ENCODE results near the gene ZNF488. TPM values are rescaled to one million over a fixed set of nuclear protein-coding genes. Genes with fewer than 3 reads are reported as not detected.

ZNF488 gene
- total RNA-seq, 2 donors from 2014 or later = not detected

DNA sequence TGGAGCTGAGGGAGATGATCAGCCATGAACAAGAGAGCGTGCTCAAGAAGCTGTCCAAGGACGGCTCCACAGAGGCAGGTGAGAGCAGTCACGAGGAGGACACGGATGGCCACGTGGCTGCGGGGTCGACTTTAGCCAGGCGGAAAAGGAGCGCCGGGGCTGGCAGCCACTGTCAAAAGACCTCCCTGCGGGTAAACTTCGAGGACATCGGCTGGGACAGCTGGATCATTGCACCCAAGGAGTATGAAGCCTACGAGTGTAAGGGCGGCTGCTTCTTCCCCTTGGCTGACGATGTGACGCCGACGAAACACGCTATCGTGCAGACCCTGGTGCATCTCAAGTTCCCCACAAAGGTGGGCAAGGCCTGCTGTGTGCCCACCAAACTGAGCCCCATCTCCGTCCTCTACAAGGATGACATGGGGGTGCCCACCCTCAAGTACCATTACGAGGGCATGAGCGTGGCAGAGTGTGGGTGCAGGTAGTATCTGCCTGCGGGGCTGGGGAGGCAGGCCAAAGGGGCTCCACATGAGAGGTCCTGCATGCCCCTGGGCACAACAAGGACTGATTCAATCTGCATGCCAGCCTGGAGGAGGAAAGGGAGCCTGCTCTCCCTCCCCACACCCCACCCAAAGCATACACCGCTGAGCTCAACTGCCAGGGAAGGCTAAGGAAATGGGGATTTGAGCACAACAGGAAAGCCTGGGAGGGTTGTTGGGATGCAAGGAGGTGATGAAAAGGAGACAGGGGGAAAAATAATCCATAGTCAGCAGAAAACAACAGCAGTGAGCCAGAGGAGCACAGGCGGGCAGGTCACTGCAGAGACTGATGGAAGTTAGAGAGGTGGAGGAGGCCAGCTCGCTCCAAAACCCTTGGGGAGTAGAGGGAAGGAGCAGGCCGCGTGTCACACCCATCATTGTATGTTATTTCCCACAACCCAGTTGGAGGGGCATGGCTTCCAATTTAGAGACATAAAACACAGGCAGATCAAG is 58.5 kb downstream of the ZNF488 start:
- Histone ChIP-seq H3K36me3 (no peaks in the 10 kb centered on the region), H3K4me1 (ENCODE audit: control insufficient read depth in 1 of 2, low read depth in 2 of 2) (no peaks in the 10 kb centered on the region), H3K9me3 (no peaks in the 10 kb centered on the region), H3K27me3 (replicated peaks; ENCODE audit: insufficient read depth) (no peaks in the 10 kb centered on the region), H3K4me3 (no peak overlapping the region), H3K27ac (no peak overlapping the region)
- ATAC-seq (ENCODE audit: insufficient number of reproducible peaks, low FRiP score, low read depth) (no peak), DNase-seq (ENCODE audit: low spot score) (no peak)
- TF ChIP-seq, protein P1, sequence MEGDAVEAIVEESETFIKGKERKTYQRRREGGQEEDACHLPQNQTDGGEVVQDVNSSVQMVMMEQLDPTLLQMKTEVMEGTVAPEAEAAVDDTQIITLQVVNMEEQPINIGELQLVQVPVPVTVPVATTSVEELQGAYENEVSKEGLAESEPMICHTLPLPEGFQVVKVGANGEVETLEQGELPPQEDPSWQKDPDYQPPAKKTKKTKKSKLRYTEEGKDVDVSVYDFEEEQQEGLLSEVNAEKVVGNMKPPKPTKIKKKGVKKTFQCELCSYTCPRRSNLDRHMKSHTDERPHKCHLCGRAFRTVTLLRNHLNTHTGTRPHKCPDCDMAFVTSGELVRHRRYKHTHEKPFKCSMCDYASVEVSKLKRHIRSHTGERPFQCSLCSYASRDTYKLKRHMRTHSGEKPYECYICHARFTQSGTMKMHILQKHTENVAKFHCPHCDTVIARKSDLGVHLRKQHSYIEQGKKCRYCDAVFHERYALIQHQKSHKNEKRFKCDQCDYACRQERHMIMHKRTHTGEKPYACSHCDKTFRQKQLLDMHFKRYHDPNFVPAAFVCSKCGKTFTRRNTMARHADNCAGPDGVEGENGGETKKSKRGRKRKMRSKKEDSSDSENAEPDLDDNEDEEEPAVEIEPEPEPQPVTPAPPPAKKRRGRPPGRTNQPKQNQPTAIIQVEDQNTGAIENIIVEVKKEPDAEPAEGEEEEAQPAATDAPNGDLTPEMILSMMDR (IDR thresholded peaks at IDR 0.05) = no peak

DNA sequence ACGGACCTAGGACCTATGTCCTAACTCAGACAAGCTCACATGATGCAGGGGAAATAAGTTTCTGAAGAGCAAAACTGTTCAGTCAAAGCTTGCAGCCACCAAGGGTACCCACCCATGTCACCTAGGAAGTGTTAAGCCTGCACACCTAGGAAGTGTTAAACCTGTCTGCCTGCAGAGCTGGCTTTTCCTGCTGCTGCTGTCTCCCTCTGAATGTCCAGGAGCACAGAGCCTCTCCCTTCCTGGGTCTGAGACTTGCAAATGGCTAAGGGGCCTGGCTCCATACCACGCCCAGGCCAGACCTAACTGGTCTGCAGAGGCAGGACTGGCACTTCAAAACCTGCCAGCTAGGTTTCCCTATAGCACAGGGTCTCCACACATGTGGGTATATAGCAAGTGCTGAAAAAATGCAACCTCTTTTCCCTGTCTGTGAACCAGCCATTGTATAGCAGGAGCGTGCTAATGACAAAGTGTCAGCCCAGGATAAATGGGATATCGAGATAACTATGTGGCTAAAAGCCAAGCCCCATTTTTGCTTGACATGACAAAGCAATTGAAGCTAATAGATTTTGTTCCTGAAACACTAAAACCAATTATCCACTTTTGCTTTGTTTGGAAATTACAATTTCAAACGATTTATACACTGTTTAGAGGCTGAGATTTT is 60.3 kb downstream of the ZNF488 start:
- ATAC-seq (ENCODE audit: insufficient number of reproducible peaks, low FRiP score, low read depth) = no peak

DNA sequence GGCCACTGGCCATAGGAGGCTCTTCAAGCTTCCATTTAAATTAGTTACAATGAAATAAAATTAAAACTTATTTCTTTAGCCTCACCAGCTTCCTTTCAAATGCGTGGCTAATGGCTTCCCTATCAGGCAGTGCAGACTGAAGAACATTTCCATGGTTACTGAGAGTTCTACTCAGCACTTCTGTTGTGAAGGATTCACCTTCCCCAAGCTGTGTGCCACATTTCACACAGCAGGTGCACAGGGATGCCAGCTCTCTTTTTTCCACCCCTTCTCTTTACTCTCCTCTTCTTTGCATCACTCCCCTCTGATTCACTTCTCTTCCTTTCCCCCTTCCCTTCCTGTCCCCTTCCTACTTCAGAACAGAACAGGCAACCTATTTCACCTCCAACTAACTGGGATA is 61.0 kb downstream of the ZNF488 start:
- Histone ChIP-seq H3K9me3 (no peaks in the 10 kb centered on the region), H3K27ac (no peak overlapping the region), H3K4me3 (no peak overlapping the region), H3K4me1 (ENCODE audit: control insufficient read depth in 1 of 2, low read depth in 2 of 2) (no peaks in the 10 kb centered on the region), H3K36me3 (no peaks in the 10 kb centered on the region), H3K27me3 (replicated peaks; ENCODE audit: insufficient read depth) (no peaks in the 10 kb centered on the region)
- ATAC-seq (ENCODE audit: insufficient number of reproducible peaks, low FRiP score, low read depth) (no peak), DNase-seq (ENCODE audit: low spot score) (no peak)
- TF ChIP-seq, protein P1 (IDR thresholded peaks at IDR 0.05) = no peak

More for the DNA sequence above, 60.3 kb downstream of the ZNF488 start:
- H3K27ac ChIP-seq = no peak overlapping the region
- H3K4me3 ChIP-seq = no peak overlapping the region
- DNase-seq (ENCODE audit: low spot score) = no peak
- no peaks in the 10 kb centered on the region for H3K36me3 ChIP-seq
- TF ChIP-seq, protein P1 (IDR thresholded peaks at IDR 0.05) = no peak
- no peaks in the 10 kb centered on the region for H3K9me3 ChIP-seq
- H3K4me1 ChIP-seq (ENCODE audit: control insufficient read depth in 1 of 2, low read depth in 2 of 2) = no peaks in the 10 kb centered on the region
- H3K27me3 ChIP-seq (replicated peaks; ENCODE audit: insufficient read depth) = no peaks in the 10 kb centered on the region

DNA sequence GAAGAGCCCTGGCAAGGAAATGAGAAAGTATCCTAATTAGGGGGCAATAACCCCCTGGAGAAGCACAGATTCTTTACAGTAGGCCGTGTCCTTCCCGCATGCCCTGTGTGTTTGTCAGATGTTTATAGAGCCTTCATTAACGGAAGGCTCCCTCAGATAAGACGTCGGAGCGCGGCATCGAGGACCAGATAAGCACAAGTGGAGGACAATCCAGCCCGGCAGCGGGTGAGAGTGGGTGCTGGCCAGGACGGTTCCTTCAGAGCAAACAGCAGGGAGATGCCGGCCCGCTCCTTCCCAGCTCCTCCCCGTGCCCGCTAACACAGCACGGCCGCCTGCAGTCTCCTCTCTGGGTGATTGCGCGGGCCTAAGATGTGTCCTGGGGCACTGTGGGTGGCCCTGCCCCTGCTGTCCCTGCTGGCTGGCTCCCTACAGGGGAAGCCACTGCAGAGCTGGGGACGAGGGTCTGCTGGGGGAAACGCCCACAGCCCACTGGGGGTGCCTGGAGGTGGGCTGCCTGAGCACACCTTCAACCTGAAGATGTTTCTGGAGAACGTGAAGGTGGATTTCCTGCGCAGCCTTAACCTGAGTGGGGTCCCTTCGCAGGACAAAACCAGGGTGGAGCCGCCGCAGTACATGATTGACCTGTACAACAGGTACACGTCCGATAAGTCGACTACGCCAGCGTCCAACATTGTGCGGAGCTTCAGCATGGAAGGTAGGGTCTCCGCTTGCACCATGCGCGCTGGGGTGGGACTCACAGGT is 61.6 kb downstream of the ZNF488 start, which contains the start of gene GDF2:
Gene GDF2 (plus strand): TSS at position 155 of the 762 bp plus-strand sequence. CDS start 215 bp downstream, at position 370.
- no peak for ATAC-seq (ENCODE audit: insufficient number of reproducible peaks, low FRiP score, low read depth)
- Histone ChIP-seq H3K27ac (no peak within 1 kb of the TSS), H3K4me1 (ENCODE audit: control insufficient read depth in 1 of 2, low read depth in 2 of 2) (no peaks in the 10 kb centered on the region), H3K36me3 (no peaks in the 10 kb centered on the region), H3K4me3 (no peak within 1 kb of the TSS), H3K27me3 (replicated peaks; ENCODE audit: insufficient read depth) (no peaks in the 10 kb centered on the region), H3K9me3 (no peaks in the 10 kb centered on the region)
- no peak for DNase-seq (ENCODE audit: low spot score)
- TF ChIP-seq, protein P1 (IDR thresholded peaks at IDR 0.05) = no peak

Measured in thoracic aorta (tissue), 2 donors.